ENCODE results near the gene DPM2.

DPM2 gene

DNA sequence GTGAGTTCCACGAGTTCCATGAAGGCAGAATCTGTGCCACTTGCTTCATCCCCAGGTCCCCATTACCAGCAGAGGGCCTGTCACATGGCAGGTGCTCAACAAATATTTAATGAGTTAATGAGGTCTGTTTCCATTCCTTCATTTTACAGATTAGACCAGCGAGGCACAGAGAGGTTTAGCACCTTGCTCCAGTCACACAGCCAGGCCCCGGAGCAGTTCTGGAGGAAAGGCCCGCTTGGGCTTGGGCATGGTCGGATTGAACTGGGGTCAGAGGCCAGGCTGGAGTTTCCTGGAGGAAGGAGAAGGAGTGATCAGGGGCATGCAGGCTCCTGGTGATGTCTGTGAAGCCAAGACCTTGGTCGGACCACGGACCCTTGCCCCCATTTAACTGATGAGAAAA, 16.9 kb downstream of the DPM2 start:
- no CpG with 5 or more reads among the region's 7 CpGs for WGBS, 2 donors (ENCODE audit: extremely low coverage in 2 of 2, insufficient read length in 2 of 2, insufficient replicate concordance in 1 of 2)
- no peak overlapping the region for H3K14ac ChIP-seq (ENCODE audit: low read length)
- H3K36me3 ChIP-seq (replicated peaks in 1 of 2; ENCODE audit: control insufficient read depth in 2 of 2, insufficient read depth in 2 of 2, low read length in 2 of 2), result no peaks in the 10 kb centered on the region
- H3K18ac ChIP-seq (ENCODE audit: low read length), result peak overlapping the region; percentile 35
- peak overlapping the region; percentile 37 for H2AK5ac ChIP-seq (ENCODE audit: low read depth, low read length)
- peak overlapping the region; percentile 0 for H3K23ac ChIP-seq (ENCODE audit: low read depth, low read length, poor library complexity)
- H2BK15ac ChIP-seq (ENCODE audit: low read length), result no peak overlapping the region
- H3K27me3 ChIP-seq (ENCODE audit: control insufficient read depth in 3 of 3, insufficient read depth in 3 of 3, low read depth in 1 of 3, low read length in 3 of 3), result peaks cover 0 to 37% (median 19%) of the 10 kb centered on the region in 3 experiments
- H3K4me1 ChIP-seq (ENCODE audit: control insufficient read depth in 2 of 2, insufficient read depth in 1 of 2, low read depth in 1 of 2, low read length in 2 of 2), result peaks cover 6 to 12% of the 10 kb centered on the region in 2 donors
- DNase-seq (ENCODE audit: low spot score), result no peak
- H3K9ac ChIP-seq (ENCODE audit: low read depth, low read length, poor library complexity), result no peak overlapping the region
- no peak overlapping the region for H2BK5ac ChIP-seq (ENCODE audit: low read length)
- no peak overlapping the region for H4K91ac ChIP-seq (ENCODE audit: low read depth, low read length, poor library complexity)
- no peak overlapping the region for H3K4ac ChIP-seq (ENCODE audit: low read length)
- no peak overlapping the region for H3K4me3 ChIP-seq (ENCODE audit: low read length in 2 of 2)
- H4K8ac ChIP-seq (ENCODE audit: low read depth, low read length), result no peak overlapping the region
- H2AFZ ChIP-seq (ENCODE audit: low read length), result no peak overlapping the region
- H3K9me3 ChIP-seq (replicated peaks in 1 of 2; ENCODE audit: control insufficient read depth in 2 of 2, insufficient read depth in 1 of 2, low read depth in 1 of 2, low read length in 2 of 2), result no peaks in the 10 kb centered on the region
- no peak overlapping the region for H3K4me2 ChIP-seq (ENCODE audit: insufficient read depth, low read length, poor library complexity, severe bottlenecking)
- H2BK12ac ChIP-seq (ENCODE audit: low read length), result no peak overlapping the region
- H2BK120ac ChIP-seq (ENCODE audit: low read depth, low read length), result no peak overlapping the region
- H3K79me1 ChIP-seq (ENCODE audit: low read depth, low read length), result no peaks in the 10 kb centered on the region
- no peak overlapping the region for H3K27ac ChIP-seq (replicated peaks; ENCODE audit: low read length)

- no peak overlapping the region for H2BK12ac ChIP-seq (ENCODE audit: low read length)
- H2BK5ac ChIP-seq (ENCODE audit: low read length), result no peak overlapping the region
- H2BK120ac ChIP-seq (ENCODE audit: low read depth, low read length), result no peak overlapping the region
- H3K4ac ChIP-seq (ENCODE audit: low read length), result no peak overlapping the region
- H4K91ac ChIP-seq (ENCODE audit: low read depth, low read length, poor library complexity), result no peak overlapping the region
- H3K4me2 ChIP-seq (ENCODE audit: insufficient read depth, low read length, poor library complexity, severe bottlenecking), result no peak overlapping the region
- no peaks in the 10 kb centered on the region for H3K36me3 ChIP-seq (replicated peaks in 1 of 2; ENCODE audit: control insufficient read depth in 2 of 2, insufficient read depth in 2 of 2, low read length in 2 of 2)
- no peak overlapping the region for H3K18ac ChIP-seq (ENCODE audit: low read length)
- H3K23ac ChIP-seq (ENCODE audit: low read depth, low read length, poor library complexity), result no peak overlapping the region
- H3K4me3 ChIP-seq (ENCODE audit: low read length in 2 of 2), result no peak overlapping the region
- H3K9me3 ChIP-seq (replicated peaks in 1 of 2; ENCODE audit: control insufficient read depth in 2 of 2, insufficient read depth in 1 of 2, low read depth in 1 of 2, low read length in 2 of 2), result no peaks in the 10 kb centered on the region
- H4K8ac ChIP-seq (ENCODE audit: low read depth, low read length), result no peak overlapping the region
- WGBS, 2 donors (ENCODE audit: extremely low coverage in 2 of 2, insufficient read length in 2 of 2, insufficient replicate concordance in 1 of 2), result no CpG with 5 or more reads among the region's 8 CpGs
- H3K4me1 ChIP-seq (ENCODE audit: control insufficient read depth in 2 of 2, insufficient read depth in 1 of 2, low read depth in 1 of 2, low read length in 2 of 2), result peaks cover 7 to 12% of the 10 kb centered on the region in 2 donors
- H3K79me1 ChIP-seq (ENCODE audit: low read depth, low read length), result peaks cover 2% of the 10 kb centered on the region
- H2AFZ ChIP-seq (ENCODE audit: low read length), result no peak overlapping the region
- no peak overlapping the region for H3K27ac ChIP-seq (replicated peaks; ENCODE audit: low read length)
- H3K27me3 ChIP-seq (ENCODE audit: control insufficient read depth in 3 of 3, insufficient read depth in 3 of 3, low read depth in 1 of 3, low read length in 3 of 3), result peaks cover 0 to 23% (median 19%) of the 10 kb centered on the region in 3 experiments
- H2BK15ac ChIP-seq (ENCODE audit: low read length), result no peak overlapping the region
- H2AK5ac ChIP-seq (ENCODE audit: low read depth, low read length), result no peak overlapping the region
- DNase-seq (ENCODE audit: low spot score), result no peak
- H3K14ac ChIP-seq (ENCODE audit: low read length), result no peak overlapping the region
- H3K9ac ChIP-seq (ENCODE audit: low read depth, low read length, poor library complexity), result no peak overlapping the region
These were observed 18.3 kb downstream of the DPM2 start for GRCh38 chr9:127919253-127919815.

- no peak overlapping the region for H4K8ac ChIP-seq (ENCODE audit: low read depth, low read length)
- peak overlapping the region; percentile 75 for H2BK15ac ChIP-seq (ENCODE audit: low read length)
- no peak overlapping the region for H3K4me3 ChIP-seq (ENCODE audit: low read length in 2 of 2)
- H2BK5ac ChIP-seq (ENCODE audit: low read length), result peak overlapping the region; percentile 66
- H4K91ac ChIP-seq (ENCODE audit: low read depth, low read length, poor library complexity), result no peak overlapping the region
- peak overlapping the region; percentile 6 for H3K9ac ChIP-seq (ENCODE audit: low read depth, low read length, poor library complexity)
- no peaks in the 10 kb centered on the region for H3K36me3 ChIP-seq (replicated peaks in 1 of 2; ENCODE audit: control insufficient read depth in 2 of 2, insufficient read depth in 2 of 2, low read length in 2 of 2)
- H3K4me1 ChIP-seq (ENCODE audit: control insufficient read depth in 2 of 2, insufficient read depth in 1 of 2, low read depth in 1 of 2, low read length in 2 of 2), result peaks cover 7 to 12% of the 10 kb centered on the region in 2 donors
- peak overlapping the region; percentile 55 for H3K23ac ChIP-seq (ENCODE audit: low read depth, low read length, poor library complexity)
- H3K79me1 ChIP-seq (ENCODE audit: low read depth, low read length), result peaks cover 2% of the 10 kb centered on the region
- DNase-seq (ENCODE audit: low spot score), result no peak
- no peak overlapping the region for H3K27ac ChIP-seq (replicated peaks; ENCODE audit: low read length)
- H2AK5ac ChIP-seq (ENCODE audit: low read depth, low read length), result peak overlapping the region; percentile 88
- H3K18ac ChIP-seq (ENCODE audit: low read length), result peak overlapping the region; percentile 48
- H3K4ac ChIP-seq (ENCODE audit: low read length), result no peak overlapping the region
- no peaks in the 10 kb centered on the region for H3K9me3 ChIP-seq (replicated peaks in 1 of 2; ENCODE audit: control insufficient read depth in 2 of 2, insufficient read depth in 1 of 2, low read depth in 1 of 2, low read length in 2 of 2)
- no peak overlapping the region for H3K4me2 ChIP-seq (ENCODE audit: insufficient read depth, low read length, poor library complexity, severe bottlenecking)
- H3K27me3 ChIP-seq (ENCODE audit: control insufficient read depth in 3 of 3, insufficient read depth in 3 of 3, low read depth in 1 of 3, low read length in 3 of 3), result peaks cover 0 to 19% (median 17%) of the 10 kb centered on the region in 3 experiments
- WGBS, 2 donors (ENCODE audit: extremely low coverage in 2 of 2, insufficient read length in 2 of 2, insufficient replicate concordance in 1 of 2), result no CpG with 5 or more reads among the region's 8 CpGs
- peak overlapping the region; percentile 41 for H2BK12ac ChIP-seq (ENCODE audit: low read length)
- H2BK120ac ChIP-seq (ENCODE audit: low read depth, low read length), result no peak overlapping the region
- H2AFZ ChIP-seq (ENCODE audit: low read length), result peak overlapping the region; percentile 25
- no peak overlapping the region for H3K14ac ChIP-seq (ENCODE audit: low read length)
These were observed 19.2 kb downstream of the DPM2 start for GRCh38 chr9:127918183-127919107.

- no peak for DNase-seq (ENCODE audit: low spot score)
- H3K4me1 ChIP-seq (ENCODE audit: control insufficient read depth in 2 of 2, insufficient read depth in 1 of 2, low read depth in 1 of 2, low read length in 2 of 2), result peaks cover 7 to 12% of the 10 kb centered on the region in 2 donors
- H2BK12ac ChIP-seq (ENCODE audit: low read length), result no peak overlapping the region
- no peak overlapping the region for H2AFZ ChIP-seq (ENCODE audit: low read length)
- H3K18ac ChIP-seq (ENCODE audit: low read length), result no peak overlapping the region
- no peak overlapping the region for H4K91ac ChIP-seq (ENCODE audit: low read depth, low read length, poor library complexity)
- no peak overlapping the region for H3K9ac ChIP-seq (ENCODE audit: low read depth, low read length, poor library complexity)
- no peaks in the 10 kb centered on the region for H3K9me3 ChIP-seq (replicated peaks in 1 of 2; ENCODE audit: control insufficient read depth in 2 of 2, insufficient read depth in 1 of 2, low read depth in 1 of 2, low read length in 2 of 2)
- H3K4ac ChIP-seq (ENCODE audit: low read length), result no peak overlapping the region
- no peaks in the 10 kb centered on the region for H3K36me3 ChIP-seq (replicated peaks in 1 of 2; ENCODE audit: control insufficient read depth in 2 of 2, insufficient read depth in 2 of 2, low read length in 2 of 2)
- no peak overlapping the region for H4K8ac ChIP-seq (ENCODE audit: low read depth, low read length)
- H3K79me1 ChIP-seq (ENCODE audit: low read depth, low read length), result peaks cover 2% of the 10 kb centered on the region
- no peak overlapping the region for H2AK5ac ChIP-seq (ENCODE audit: low read depth, low read length)
- no peak overlapping the region for H2BK15ac ChIP-seq (ENCODE audit: low read length)
- no peak overlapping the region for H2BK5ac ChIP-seq (ENCODE audit: low read length)
- H2BK120ac ChIP-seq (ENCODE audit: low read depth, low read length), result no peak overlapping the region
- peaks cover 0 to 19% (median 9%) of the 10 kb centered on the region in 3 experiments for H3K27me3 ChIP-seq (ENCODE audit: control insufficient read depth in 3 of 3, insufficient read depth in 3 of 3, low read depth in 1 of 3, low read length in 3 of 3)
- no CpG with 5 or more reads among the region's 6 CpGs for WGBS, 2 donors (ENCODE audit: extremely low coverage in 2 of 2, insufficient read length in 2 of 2, insufficient replicate concordance in 1 of 2)
- H3K14ac ChIP-seq (ENCODE audit: low read length), result no peak overlapping the region
- H3K4me2 ChIP-seq (ENCODE audit: insufficient read depth, low read length, poor library complexity, severe bottlenecking), result no peak overlapping the region
- no peak overlapping the region for H3K4me3 ChIP-seq (ENCODE audit: low read length in 2 of 2)
- no peak overlapping the region for H3K27ac ChIP-seq (replicated peaks; ENCODE audit: low read length)
- no peak overlapping the region for H3K23ac ChIP-seq (ENCODE audit: low read depth, low read length, poor library complexity)
These were observed 20.1 kb downstream of the DPM2 start for GRCh38 chr9:127917603-127918002.
